T-helper 2 cell treated with Interferon-gamma antibody and Interleukin-4, amounts not matched to agents 5 μg/mL and 100 μg/mL, for 36 hours (primary cell): ENCODE measurements around the gene DNAH10.

Experiments used
- DNase-seq: peaks from one replicate; pipeline ENCODE4 v3.0.0; 2021; ENCODE audit warnings: low spot score
- H3K27ac Mint-ChIP-seq: one replicate; pipeline ENCODE4 v1.8.0; 2021; ENCODE audit warnings: mild to moderate bottlenecking, mixed read lengths
- H3K27me3 Mint-ChIP-seq: one replicate; pipeline ENCODE4 v1.8.0; 2021; ENCODE audit warnings: low read depth, mixed read lengths
- H3K36me3 Mint-ChIP-seq: one replicate; pipeline ENCODE4 v1.8.0; 2021; ENCODE audit warnings: low read depth, mixed read lengths
- H3K4me1 Mint-ChIP-seq: one replicate; pipeline ENCODE4 v1.8.0; 2021; ENCODE audit warnings: low read depth, mixed read lengths
- H3K4me3 Mint-ChIP-seq: one replicate; pipeline ENCODE4 v1.8.0; 2022; ENCODE audit warnings: mild to moderate bottlenecking, moderate library complexity, mixed read lengths
- H3K9me3 Mint-ChIP-seq: one replicate; pipeline ENCODE4 v1.8.0; 2021; ENCODE audit warnings: mixed read lengths

Gene DNAH10

GRCh38 chr12:123757561-123757960 lies 4.5 kb upstream of the DNAH10 start:
- Mint-ChIP-seq H3K4me3 (no peak overlapping the region), H3K36me3 (peaks cover 25% of the 10 kb centered on the region), H3K4me1 (peaks cover 6% of the 10 kb centered on the region), H3K27me3 (no peaks in the 10 kb centered on the region), H3K27ac (no peak overlapping the region), H3K9me3 (no peaks in the 10 kb centered on the region)
- no peak for DNase-seq

GRCh38 chr12:123760267-123760938 lies 1.7 kb upstream of the DNAH10 start:
- no peaks in the 10 kb centered on the region for H3K27me3 Mint-ChIP-seq
- no peak overlapping the region for H3K27ac Mint-ChIP-seq
- peaks cover 12% of the 10 kb centered on the region for H3K36me3 Mint-ChIP-seq
- no peaks in the 10 kb centered on the region for H3K9me3 Mint-ChIP-seq
- H3K4me3 Mint-ChIP-seq, result no peak overlapping the region
- H3K4me1 Mint-ChIP-seq, result peaks cover 6% of the 10 kb centered on the region
- DNase-seq, result no peak

GRCh38 chr12:123762715-123763052 lies 583 bp downstream of the DNAH10 start:
- no peak for DNase-seq
- no peaks in the 10 kb centered on the region for H3K9me3 Mint-ChIP-seq
- peaks cover 9% of the 10 kb centered on the region for H3K36me3 Mint-ChIP-seq
- H3K27ac Mint-ChIP-seq, result no peak overlapping the region
- peak overlapping the region; percentile 78 for H3K4me3 Mint-ChIP-seq
- peaks cover 4% of the 10 kb centered on the region for H3K27me3 Mint-ChIP-seq
- peaks cover 11% of the 10 kb centered on the region for H3K4me1 Mint-ChIP-seq

- peaks cover 7% of the 10 kb centered on the region for H3K36me3 Mint-ChIP-seq
- no peak overlapping the region for H3K4me3 Mint-ChIP-seq
- H3K4me1 Mint-ChIP-seq, result peaks cover 14% of the 10 kb centered on the region
- H3K9me3 Mint-ChIP-seq, result no peaks in the 10 kb centered on the region
- no peak overlapping the region for H3K27ac Mint-ChIP-seq
- peaks cover 4% of the 10 kb centered on the region for H3K27me3 Mint-ChIP-seq
- no peak for DNase-seq
Observed at GRCh38 chr12:123763093-123763492, 992 bp downstream of the DNAH10 start.

- Mint-ChIP-seq H3K27me3 (peaks cover 4% of the 10 kb centered on the region), H3K9me3 (no peaks in the 10 kb centered on the region), H3K36me3 (peaks cover 5% of the 10 kb centered on the region), H3K4me1 (peaks cover 16% of the 10 kb centered on the region), H3K27ac (no peak overlapping the region), H3K4me3 (no peak overlapping the region)
- DNase-seq, result no peak
Observed at GRCh38 chr12:123764109-123764508, 2.0 kb downstream of the DNAH10 start.

GRCh38 chr12:123765504-123766035 lies 3.5 kb downstream of the DNAH10 start:
- Mint-ChIP-seq H3K4me3 (no peak overlapping the region), H3K36me3 (no peaks in the 10 kb centered on the region), H3K27me3 (peaks cover 4% of the 10 kb centered on the region), H3K4me1 (peaks cover 16% of the 10 kb centered on the region), H3K27ac (no peak overlapping the region), H3K9me3 (no peaks in the 10 kb centered on the region)
- DNase-seq, result no peak

GRCh38 chr12:123767613-123768012 lies 5.5 kb downstream of the DNAH10 start:
- Mint-ChIP-seq H3K9me3 (no peaks in the 10 kb centered on the region), H3K27me3 (peaks cover 4% of the 10 kb centered on the region), H3K4me1 (peaks cover 10% of the 10 kb centered on the region), H3K4me3 (peak overlapping the region; percentile 18), H3K27ac (no peak overlapping the region), H3K36me3 (no peaks in the 10 kb centered on the region)
- DNase-seq, result peak; percentile 33

GRCh38 chr12:123771261-123771660 lies 9.2 kb downstream of the DNAH10 start:
- no peak for DNase-seq
- Mint-ChIP-seq H3K27ac (no peak overlapping the region), H3K9me3 (peaks cover 3% of the 10 kb centered on the region)

GRCh38 chr12:123772074-123772473 lies 10.0 kb downstream of the DNAH10 start:
- peaks cover 3% of the 10 kb centered on the region for H3K9me3 Mint-ChIP-seq
- H3K4me3 Mint-ChIP-seq, result no peak overlapping the region
- H3K27me3 Mint-ChIP-seq, result peaks cover 4% of the 10 kb centered on the region
- no peak for DNase-seq
- H3K36me3 Mint-ChIP-seq, result no peaks in the 10 kb centered on the region
- H3K4me1 Mint-ChIP-seq, result peaks cover 10% of the 10 kb centered on the region
- H3K27ac Mint-ChIP-seq, result no peak overlapping the region

More at GRCh38 chr12:123771261-123771660, 9.2 kb downstream of the DNAH10 start:
- H3K27me3 Mint-ChIP-seq, result peaks cover 4% of the 10 kb centered on the region
- no peak overlapping the region for H3K4me3 Mint-ChIP-seq
- no peaks in the 10 kb centered on the region for H3K36me3 Mint-ChIP-seq
- H3K4me1 Mint-ChIP-seq, result peaks cover 10% of the 10 kb centered on the region

GRCh38 chr12:123773375-123773774 lies 11.3 kb downstream of the DNAH10 start:
- no peak for DNase-seq
- no peaks in the 10 kb centered on the region for H3K36me3 Mint-ChIP-seq
- H3K27ac Mint-ChIP-seq, result no peak overlapping the region
- H3K4me1 Mint-ChIP-seq, result peaks cover under 1% of the 10 kb centered on the region
- H3K4me3 Mint-ChIP-seq, result no peak overlapping the region
- H3K27me3 Mint-ChIP-seq, result no peaks in the 10 kb centered on the region
- peaks cover 3% of the 10 kb centered on the region for H3K9me3 Mint-ChIP-seq

- H3K36me3 Mint-ChIP-seq, result no peaks in the 10 kb centered on the region
- H3K9me3 Mint-ChIP-seq, result no peaks in the 10 kb centered on the region
- H3K27ac Mint-ChIP-seq, result no peak overlapping the region
- H3K4me3 Mint-ChIP-seq, result no peak overlapping the region
- no peak for DNase-seq
- no peaks in the 10 kb centered on the region for H3K4me1 Mint-ChIP-seq
- peaks cover 4% of the 10 kb centered on the region for H3K27me3 Mint-ChIP-seq
Observed at GRCh38 chr12:123779551-123779950, 17.4 kb downstream of the DNAH10 start.

- Mint-ChIP-seq H3K4me3 (no peak overlapping the region), H3K4me1 (no peaks in the 10 kb centered on the region), H3K27me3 (peaks cover 4% of the 10 kb centered on the region), H3K36me3 (no peaks in the 10 kb centered on the region), H3K27ac (no peak overlapping the region), H3K9me3 (no peaks in the 10 kb centered on the region)
- no peak for DNase-seq
Observed at GRCh38 chr12:123782997-123783792, 21.1 kb downstream of the DNAH10 start.

GRCh38 chr12:123787466-123787865 lies 25.4 kb downstream of the DNAH10 start:
- DNase-seq, result no peak
- no peak overlapping the region for H3K27ac Mint-ChIP-seq

GRCh38 chr12:123788541-123788940 lies 26.4 kb downstream of the DNAH10 start:
- Mint-ChIP-seq H3K27ac (no peak overlapping the region), H3K27me3 (peaks cover 2% of the 10 kb centered on the region), H3K4me1 (no peaks in the 10 kb centered on the region), H3K36me3 (no peaks in the 10 kb centered on the region), H3K9me3 (no peaks in the 10 kb centered on the region), H3K4me3 (no peak overlapping the region)
- DNase-seq, result no peak

More at GRCh38 chr12:123787466-123787865, 25.4 kb downstream of the DNAH10 start:
- Mint-ChIP-seq H3K9me3 (no peaks in the 10 kb centered on the region), H3K36me3 (no peaks in the 10 kb centered on the region), H3K4me3 (no peak overlapping the region), H3K27me3 (peaks cover 5% of the 10 kb centered on the region), H3K4me1 (no peaks in the 10 kb centered on the region)
